Right ventricle myocardium superior (tissue), 1 donor: ENCODE data around the gene CRYBG2. TPM values are rescaled to one million over a fixed set of nuclear protein-coding genes. Genes with fewer than 3 reads are reported as not detected.

ENCODE experiments used
- ATAC-seq: fragments of 200-7000 bp; cut with Tn5 transposase; one replicate; pipeline ENCODE4 v1.9.1; 2020; ENCODE audit warnings: mild to moderate bottlenecking; ENCODE audit not compliant: poor library complexity
- DNase-seq: peaks from one replicate; pipeline ENCODE4 v3.0.0-alpha.2; 2020
- intact Hi-C: fragments of 100-400 bp; cut with DNase I; formaldehyde crosslinking; loops from one replicate; pipeline ENCODE4 v1.11.2; 2022
- total RNA-seq: library from RNA; stranded (reverse); fragmentation: NEBNext Ultra II Directional; extraction: Animal tissue kit (Norgen Biotek cat#: 25700); gene quantifications from one replicate; pipeline ENCODE4 v1.2.1, GENCODE V29; 2021
- donor health status: DM: no; HTN: yes; CAD: no; lungs with severe emphysema.

CRYBG2 gene
- total RNA-seq, 1 donor from 2014 or later: not detected

DNA sequence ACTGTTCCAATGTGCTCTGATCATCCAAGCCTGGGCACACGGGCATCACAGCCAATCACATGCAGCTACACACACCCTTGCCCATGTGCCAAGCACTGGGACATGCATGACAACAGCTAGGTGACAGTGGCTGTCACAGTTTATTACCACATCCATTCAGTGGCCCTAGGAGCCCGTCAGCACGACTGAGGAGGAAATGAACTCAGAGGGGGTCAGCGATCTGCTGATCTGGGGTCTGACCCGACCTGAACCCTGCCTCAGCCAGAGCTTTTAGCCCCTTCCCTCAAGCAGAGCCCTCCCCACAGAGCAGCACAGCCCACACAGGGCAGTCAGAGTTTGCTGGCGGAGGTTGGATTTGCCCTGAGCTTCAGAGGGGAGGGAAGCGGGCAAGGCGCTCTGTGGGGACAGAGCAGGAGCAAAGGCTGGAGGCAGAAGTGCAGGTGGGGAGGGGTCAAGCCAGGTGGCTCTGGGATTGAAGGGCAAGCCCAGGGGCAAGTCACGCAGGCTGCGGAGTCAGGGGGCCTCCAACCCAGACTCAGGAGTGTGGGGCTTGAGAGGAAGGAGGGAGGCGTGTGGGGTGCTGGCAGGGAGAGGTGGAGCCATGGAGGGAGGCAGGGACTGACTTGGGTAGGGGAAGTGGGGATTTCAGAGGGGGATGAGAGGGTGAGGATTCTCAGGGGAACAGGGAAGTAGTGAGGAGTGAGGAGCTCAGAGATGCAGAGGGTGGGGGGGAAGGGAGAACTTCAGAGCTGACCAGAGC, 63.6 kb downstream of the CRYBG2 start:
- intact Hi-C loops: no loop called here
- ATAC-seq (no peak), DNase-seq (no peak)

DNA sequence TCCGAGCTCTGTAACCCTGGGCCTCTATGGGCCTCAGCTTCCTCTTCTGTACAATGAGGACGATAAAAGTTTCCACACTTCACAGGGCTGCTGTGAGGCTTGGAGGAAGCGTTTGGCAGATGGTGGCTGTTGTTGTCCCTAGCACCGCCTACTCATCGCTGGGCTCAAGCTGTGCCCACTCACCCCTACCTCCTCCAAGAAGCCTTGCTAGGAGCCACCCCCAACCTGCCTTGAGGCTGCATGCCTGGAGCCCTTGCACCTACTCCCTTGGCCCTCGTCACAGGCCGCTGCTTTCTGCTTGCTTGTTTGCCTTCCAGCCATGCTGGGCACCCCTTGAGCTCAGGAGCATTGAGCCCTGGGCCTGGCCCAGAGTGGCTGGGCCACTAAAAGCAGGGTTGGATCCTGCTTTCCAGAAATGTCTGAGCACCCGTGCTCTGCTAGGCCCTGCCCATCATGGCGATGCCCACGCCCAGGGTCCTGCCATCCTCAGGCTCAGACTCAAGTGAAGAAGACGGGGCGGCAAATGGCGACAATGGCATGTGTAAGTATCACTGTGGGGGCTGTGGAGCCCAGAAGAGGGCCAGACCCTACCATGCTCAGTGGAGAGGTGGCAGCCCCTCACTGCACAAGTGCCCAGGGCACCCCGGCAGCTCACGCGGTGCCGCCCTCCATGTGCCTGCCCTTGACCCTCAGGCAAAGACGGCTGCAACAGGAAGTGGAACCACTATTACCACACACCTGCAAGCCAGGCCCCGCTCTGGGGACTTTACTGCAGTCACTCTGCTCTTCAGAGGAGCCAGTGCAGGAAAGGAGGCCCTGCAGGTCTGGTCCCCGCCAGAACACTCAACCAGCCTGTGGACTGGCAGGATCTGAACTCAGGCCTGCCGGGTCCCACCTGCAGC, 64.5 kb downstream of the CRYBG2 start:
- ATAC-seq: peak; percentile 3
- DNase-seq: peak; percentile 67
- intact Hi-C loops: loop anchor here (10.0 kb wide), 1 partner anchor 75 kb away; no protein-coding TSS in a partner anchor

DNA sequence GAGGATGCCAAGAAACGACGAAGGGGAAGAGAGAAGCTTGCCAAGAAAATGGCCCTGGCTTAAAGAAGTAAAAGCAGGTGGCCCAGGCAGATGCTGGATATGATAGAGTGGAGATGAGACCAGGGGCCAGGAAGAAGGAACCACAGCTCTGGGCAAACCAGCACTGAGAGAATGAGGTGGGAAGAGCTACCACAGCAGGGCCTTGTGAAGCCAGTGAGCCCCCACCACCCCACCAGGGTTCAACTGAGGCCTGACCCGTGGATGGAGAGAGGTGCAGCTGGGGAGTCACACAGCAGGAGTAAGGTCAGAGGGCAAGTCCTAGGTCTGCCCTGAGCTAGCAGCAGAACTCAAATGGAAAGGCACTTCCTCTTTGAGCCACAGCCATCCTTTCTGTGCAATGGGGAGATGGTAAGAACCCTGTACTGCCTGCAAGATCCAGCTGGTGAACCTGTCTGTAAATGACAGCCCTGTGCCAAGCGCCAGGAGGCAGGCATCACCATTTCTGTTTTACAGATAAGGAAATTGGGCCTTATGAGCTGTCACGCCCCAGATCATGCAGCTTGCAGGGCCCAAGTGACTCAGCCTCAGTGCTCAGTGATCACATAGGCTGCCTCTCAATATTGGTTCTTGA, 65.5 kb downstream of the CRYBG2 start:
- DNase-seq (no peak), ATAC-seq (no peak)
- intact Hi-C loops: loop anchor here (10.0 kb wide), 1 partner anchor 76 kb away; no protein-coding TSS in a partner anchor

DNA sequence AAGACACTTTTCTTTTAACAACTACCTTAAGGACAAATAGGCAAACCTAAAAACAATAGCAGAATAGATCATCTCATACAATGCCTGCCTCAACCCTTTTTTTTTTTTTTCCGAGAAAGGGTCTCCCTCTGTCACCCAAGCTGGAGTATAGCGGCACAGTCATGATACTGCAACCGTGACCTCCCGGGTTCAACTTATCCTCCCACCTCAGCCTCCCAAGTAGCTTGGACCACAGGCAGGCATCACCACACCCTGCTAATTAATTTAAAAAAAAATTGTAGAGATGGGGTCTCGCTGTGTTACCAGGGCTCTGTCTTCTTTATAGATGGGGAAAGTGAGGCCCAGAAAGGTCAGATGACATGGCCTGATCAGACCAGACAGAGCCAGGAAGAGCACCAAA, 66.1 kb downstream of the CRYBG2 start:
- no peak for ATAC-seq
- DNase-seq: no peak
- intact Hi-C loops: loop anchor here (10.0 kb wide), 1 partner anchor 77 kb away; no protein-coding TSS in a partner anchor

DNA sequence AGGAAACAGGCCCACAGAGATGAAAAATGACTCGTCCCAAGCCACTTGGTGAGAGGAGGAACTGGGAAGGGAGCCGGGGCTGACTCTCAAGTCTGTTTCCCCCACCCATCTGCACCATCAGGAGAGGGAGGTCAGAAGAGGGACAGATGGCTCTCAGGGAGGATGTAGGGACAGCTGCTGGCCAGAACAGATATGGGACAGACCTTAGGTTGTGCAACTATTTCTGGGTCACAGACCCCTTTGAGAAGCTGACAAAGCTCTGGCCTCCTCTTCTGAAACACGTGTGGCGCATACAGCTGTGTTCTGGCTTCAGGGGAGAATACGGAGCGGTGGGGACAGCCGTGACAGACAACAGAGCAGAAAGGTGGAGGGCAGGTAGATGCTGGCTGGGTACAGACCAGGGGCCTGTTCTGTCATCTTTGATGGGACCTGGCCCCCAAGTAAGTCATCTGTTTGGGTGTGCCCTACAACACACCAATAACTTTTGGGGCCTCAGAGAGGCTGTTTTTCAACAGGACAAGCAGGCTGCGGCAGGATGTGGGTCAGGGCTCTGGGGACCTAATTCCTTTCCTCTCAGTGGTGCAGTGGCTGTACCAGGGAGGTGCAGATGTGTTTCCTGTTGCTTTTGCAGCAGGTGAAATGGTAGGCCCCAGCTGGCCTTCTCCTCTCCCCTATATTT, 66.8 kb downstream of the CRYBG2 start:
- intact Hi-C loops: loop anchor here (10.0 kb wide), 1 partner anchor 78 kb away; no protein-coding TSS in a partner anchor
- ATAC-seq (peak; percentile 55), DNase-seq (peak; percentile 73)

DNA sequence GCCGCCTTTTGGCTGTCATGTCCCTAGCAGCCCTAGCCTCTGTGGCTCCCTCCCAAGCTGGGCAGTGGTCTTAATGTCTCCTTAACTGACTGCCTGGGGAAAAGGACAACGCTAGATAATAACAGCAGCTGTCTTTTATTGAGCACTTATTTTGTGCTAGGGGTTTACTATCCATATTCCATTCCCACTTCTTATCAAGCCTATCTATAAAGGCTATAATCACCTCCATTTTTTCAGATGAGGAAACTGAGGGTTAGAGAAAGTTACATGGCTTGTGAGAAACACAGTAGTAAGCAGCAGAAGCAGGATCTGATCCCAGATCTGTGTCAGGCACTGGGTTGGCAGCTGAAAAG, 67.9 kb downstream of the CRYBG2 start:
- intact Hi-C loops: loop anchor here (10.0 kb wide), 1 partner anchor 79 kb away; no protein-coding TSS in a partner anchor
- ATAC-seq (no peak), DNase-seq (no peak)

DNA sequence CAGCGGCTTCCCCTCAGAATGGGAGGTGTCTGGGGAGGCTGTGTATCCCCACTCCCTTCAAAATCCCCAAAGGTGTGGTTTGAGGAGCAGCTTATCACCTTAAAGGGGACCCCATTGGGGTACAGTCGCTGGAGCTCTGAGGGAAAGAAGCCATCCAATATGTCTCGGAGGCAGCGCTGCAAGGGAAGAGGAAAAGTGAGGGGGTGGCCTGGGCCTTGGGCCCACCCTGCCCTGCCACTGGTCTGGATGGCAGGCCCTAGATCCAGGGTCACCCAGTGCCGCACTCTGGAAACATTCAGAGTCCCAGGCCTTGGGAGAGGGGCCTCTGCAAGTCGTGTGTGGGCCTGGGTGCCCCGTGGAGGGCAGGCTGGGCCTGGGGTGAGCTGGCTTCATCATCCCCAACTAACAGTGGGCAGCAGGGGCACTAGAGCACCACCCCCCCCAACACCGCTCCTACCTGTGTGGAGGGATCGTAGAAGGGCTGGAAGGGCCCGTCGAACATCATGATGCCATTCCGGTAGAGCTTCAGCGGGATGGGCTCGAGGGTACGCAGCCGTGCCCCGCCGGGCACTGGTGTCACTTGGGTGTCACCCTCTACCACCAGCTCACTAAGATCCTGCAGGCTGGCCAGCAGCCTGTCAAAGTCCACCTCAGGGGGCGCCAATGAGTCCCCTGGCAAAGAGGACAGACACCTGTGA, 68.4 kb downstream of the CRYBG2 start:
- DNase-seq (peak; percentile 61), ATAC-seq (no peak)
- intact Hi-C loops: loop anchor here (10.0 kb wide), 1 partner anchor 79 kb away; no protein-coding TSS in a partner anchor

DNA sequence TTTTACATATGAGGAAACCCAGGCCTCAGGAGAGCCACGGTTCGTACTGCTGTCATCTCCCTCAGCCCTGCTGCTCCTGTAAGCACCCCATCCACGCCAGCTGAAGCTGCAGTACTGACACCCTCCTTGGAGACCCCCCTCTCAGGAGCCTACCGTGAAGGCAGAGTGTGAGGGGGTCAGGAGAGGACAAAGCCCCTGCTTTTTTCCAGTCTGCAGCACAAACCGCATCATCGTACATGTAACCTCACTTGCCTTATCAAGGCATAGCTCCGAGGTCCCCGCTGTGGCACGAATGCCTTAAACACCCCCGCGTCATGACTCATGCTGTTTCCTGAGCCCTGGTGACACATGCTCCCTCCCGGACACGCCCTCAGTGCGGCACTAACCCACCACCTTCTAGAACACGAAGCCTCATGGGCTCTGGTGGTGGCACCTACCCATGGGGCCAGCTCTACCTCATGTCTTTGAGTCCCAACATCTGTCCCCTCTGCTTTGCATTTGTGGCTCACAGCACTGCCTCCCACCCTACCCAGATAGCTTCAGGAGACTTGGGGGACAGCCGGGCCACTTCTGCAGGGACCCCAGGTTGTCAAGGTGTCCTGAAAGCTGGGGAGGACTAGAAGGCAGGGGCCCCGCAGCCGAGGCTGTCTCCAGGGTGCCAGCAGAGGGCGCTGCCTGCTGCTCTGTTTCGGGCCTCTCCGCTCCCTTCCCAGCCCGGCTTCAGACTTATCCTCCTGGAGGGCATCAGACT, 69.2 kb downstream of the CRYBG2 start:
- ATAC-seq: peak; percentile 34
- intact Hi-C loops: loop anchor here (10.0 kb wide), 1 partner anchor 80 kb away; no protein-coding TSS in a partner anchor
- DNase-seq: peak; percentile 81

DNA sequence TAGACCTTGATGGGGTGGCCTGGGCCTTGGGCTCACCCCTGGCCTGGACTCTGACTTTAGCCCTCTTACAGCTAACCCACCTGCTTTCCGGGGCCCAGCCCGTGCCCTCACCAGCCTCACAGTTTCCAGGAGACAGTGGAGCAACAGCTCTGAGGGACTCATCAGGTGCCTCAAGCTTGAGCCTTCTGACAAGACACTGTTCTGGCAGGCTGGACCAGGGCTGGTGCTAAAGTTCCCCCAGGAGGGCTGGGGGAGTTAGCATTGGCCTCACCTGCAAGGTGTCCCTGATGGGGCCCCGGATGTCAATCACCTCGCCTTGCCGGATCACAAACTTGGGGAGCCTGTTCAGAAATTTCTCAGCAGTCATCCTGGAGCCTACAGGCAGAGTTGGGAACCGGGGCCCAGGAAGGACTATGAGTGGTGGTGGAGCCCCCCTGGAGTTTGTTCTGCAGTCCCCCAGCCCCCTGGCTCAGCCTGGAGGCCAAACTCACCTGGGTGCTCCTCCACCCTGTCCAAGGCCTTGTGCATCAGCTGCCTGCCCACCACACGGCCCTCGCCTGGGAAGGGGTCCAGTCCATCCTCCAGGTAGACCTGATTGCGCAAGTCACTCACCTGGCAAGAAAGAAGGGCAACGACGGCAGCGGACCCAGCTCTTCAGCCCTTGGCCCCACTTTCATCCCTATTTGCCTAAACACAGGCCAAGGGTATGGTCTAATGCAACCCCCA, 69.9 kb downstream of the CRYBG2 start:
- DNase-seq (no peak), ATAC-seq (no peak)
- intact Hi-C loops: loop anchor here (10.0 kb wide), 1 partner anchor 81 kb away; no protein-coding TSS in a partner anchor

DNA sequence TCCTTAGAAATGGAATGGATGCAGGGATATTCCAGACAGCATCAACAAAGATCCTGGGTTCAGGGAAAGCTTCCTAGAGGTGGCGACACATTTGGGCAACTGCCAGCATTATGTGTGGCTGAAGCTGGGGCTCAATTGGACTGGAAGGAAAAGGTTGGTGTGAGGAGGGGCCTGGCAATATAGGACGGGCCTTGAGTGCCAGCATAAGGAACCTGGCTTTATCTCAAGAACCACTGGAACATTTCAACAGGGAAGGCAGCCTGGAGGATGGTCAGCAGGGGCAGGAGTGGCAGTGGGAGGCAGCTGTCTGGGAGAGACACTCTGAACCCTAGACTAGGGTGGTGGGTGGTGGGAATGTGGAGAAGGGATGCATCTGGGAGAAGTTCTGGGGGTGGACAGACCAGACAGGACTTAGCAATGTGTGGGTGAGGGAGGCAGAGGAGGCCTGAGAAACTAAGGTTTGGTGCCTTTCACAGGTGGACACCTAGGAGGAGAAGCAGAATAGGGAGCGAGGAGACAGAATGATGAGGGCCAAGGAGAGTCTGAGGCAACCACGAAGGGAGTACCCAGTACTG, 70.6 kb downstream of the CRYBG2 start:
- intact Hi-C loops: loop anchor here (10.0 kb wide), 1 partner anchor 81 kb away; no protein-coding TSS in a partner anchor

DNA sequence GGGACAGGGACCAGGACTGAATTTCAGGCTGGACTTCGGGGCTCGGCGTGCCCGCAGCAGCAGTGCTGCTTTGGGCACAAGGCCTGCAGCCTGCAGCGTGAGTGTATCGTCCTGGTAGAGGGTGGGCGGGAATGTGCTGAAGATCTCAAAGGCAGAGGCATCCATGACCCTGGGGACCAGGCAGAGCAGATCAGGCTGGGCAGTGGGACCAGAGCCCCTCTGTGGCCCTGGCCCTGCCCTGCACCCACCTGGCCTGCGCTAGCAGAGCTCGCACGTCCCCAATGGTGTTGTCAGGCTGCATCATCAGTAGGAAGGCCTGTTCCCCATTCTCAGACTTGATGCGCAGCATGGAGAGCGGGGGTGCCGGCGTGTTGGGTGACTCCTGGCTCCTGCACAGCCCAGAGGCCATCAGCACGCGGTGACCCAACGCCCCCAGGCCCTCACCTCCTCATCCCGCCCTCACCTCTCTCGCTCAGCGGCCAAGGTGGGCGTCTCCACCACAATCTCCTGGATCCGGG, 71.5 kb downstream of the CRYBG2 start:
- DNase-seq: no peak
- intact Hi-C loops: loop anchor here (10.0 kb wide), 1 partner anchor 82 kb away; no protein-coding TSS in a partner anchor
- ATAC-seq: no peak

More for the DNA sequence above, 70.6 kb downstream of the CRYBG2 start:
- DNase-seq (no peak), ATAC-seq (no peak)

DNA sequence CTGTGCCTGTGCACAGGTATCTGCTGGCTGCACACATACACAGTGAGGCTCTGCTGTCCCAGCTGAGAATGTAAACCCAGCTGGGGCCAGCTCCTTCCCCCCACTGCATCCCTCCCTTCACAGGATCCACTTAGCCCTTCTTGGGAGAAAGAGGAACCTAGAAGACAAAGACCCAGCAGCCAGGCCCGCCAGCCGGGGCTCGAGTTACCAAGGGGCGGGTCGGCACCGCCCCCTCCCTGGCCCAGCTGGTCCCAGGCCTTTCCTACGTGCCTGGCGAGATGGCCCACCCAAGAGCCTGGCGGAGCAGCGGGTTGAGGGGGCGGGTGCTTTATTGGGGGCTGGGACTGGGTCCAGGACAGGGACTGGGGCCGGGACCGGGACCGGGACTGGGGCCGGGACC, 72.0 kb downstream of the CRYBG2 start:
- peak; percentile 68 for DNase-seq
- intact Hi-C loops: loop anchor here (10.0 kb wide), 1 partner anchor 83 kb away; no protein-coding TSS in a partner anchor
- no peak for ATAC-seq

DNA sequence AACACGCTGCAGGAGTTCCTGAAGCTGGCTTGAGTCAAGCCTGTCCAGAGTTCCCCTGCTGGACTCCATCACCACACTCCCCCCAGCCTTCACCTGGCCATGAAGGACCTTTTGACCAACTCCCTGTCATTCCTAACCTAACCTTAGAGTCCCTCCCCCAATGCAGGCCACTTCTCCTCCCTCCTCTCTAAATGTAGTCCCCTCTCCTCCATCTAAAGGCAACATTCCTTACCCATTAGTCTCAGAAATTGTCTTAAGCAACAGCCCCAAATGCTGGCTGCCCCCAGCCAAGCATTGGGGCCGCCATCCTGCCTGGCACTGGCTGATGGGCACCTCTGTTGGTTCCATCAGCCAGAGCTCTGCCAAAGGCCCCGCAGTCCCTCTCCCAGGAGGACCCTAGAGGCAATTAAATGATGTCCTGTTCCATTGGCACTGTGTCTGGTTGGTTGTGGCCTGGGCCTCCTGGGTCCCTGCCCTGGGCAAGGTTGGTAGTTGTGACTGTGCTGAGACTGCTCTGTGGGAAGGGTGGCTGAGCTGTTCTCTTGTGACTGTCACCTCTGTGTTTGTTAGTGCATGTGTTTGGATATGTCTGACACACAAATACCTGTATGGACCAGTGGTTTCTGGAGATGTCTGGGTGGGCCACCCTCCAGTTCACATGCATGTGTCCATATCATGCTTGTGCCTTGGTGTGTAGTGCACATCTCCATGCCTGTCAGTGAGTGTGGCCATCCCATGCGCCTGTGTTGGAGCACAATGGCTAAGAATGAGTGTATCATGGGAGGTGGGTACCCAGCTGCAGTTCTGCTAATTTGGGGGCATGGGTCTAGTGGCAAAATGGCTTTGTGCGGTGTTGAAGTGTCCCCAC, 72.6 kb downstream of the CRYBG2 start:
- intact Hi-C loops: loop anchor here (10.0 kb wide), 1 partner anchor 83 kb away; no protein-coding TSS in a partner anchor
- ATAC-seq (no peak), DNase-seq (no peak)

DNA sequence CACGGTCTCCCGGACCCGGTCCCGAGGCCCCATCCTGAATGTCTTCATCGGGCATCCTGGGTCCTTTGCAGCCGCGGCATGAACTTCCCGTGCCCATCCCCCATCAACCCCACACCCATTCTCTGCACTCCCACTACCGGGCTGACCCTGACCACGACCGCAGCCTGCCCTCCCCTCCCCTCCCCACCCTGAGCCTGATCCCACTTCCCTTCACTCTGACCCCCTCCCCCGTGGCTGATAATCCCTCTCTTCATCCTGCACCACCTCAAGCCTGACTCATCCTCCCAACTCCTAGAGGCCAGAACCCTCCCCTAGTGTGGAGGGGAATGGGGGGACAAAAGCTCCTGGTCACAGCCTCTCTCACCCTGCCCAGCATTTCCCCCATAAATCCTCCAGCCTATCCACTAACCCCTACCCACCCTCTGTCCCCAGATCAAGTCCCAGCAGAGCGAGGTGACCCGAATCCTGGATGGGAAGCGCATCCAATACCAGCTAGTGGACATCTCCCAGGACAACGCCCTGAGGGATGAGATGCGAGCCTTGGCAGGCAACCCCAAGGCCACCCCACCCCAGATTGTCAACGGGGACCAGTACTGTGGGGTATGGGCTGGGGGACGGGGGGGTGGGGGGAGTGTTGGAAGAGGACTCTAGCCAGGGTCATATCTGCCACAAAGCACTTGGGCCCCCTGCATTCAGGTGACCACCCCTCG, 73.4 kb downstream of the CRYBG2 start:
- ATAC-seq (no peak), DNase-seq (no peak)
- intact Hi-C loops: loop anchor here (10.0 kb wide), 1 partner anchor 84 kb away; no protein-coding TSS in a partner anchor
